HCT116 (cell line): ENCODE results near the gene TPD52L1. TPM values are rescaled to one million over a fixed set of nuclear protein-coding genes. Genes with fewer than 3 reads are reported as not detected.

Source experiments
- ATAC-seq: fragments of 200-7000 bp; cut with Tn5 transposase; 2 replicates; pipeline ENCODE4 v1.9.1; 2020; ENCODE audit warnings: mild to moderate bottlenecking, moderate library complexity
- BruUV-seq: library from RNA; stranded (reverse); fragments of 400-500 nt; replicated peaks from 2 replicates; lab custom pipeline; 2021; lab: Mats Ljungman, UMichigan
- CTCF ChIA-PET: fragments of 300-600 bp; sonication (Branson Sonifier 250); formaldehyde crosslinking; loops from one replicate; lab custom pipeline; 2021; ENCODE audit warnings: antibody characterized with exemption; lab: Charles Lee
- POLR2A ChIA-PET: fragments of 300-600, 350-600 bp; sonication (Branson Sonifier 250); formaldehyde crosslinking; loops from one replicate; lab custom pipeline; 2021; ENCODE audit warnings: antibody characterized with exemption; lab: Charles Lee
- RAD21 ChIA-PET, 2 experiments: fragments of 300-600 bp; sonication (Branson Sonifier 250); formaldehyde crosslinking; loops; one replicate each; lab custom pipeline; 2023; ENCODE audit warnings: low total read pairs in 2 of 2; ENCODE audit not compliant: uncharacterized antibody in 2 of 2, unreplicated experiment in 2 of 2, low non-redundant PET in 1 of 2; lab: Charles Lee
- DNase-seq: peaks from one replicate; pipeline ENCODE4 v3.0.0-alpha.2; 2010; ENCODE audit warnings: low read depth, low spot score
- H2AFZ ChIP-seq: fragments of 200-600 bp; shearing (Covaris generic), sonication (generic); 2 replicates; pipeline ENCODE4 v1.6.1; 2017; ENCODE audit warnings: low read depth, mixed run types, mixed read lengths, antibody characterized with exemption, low read length; ENCODE audit not compliant: poor library complexity, severe bottlenecking
- H3K27ac ChIP-seq: 2 replicates; pipeline ENCODE4 v1.5.1; 2012; ENCODE audit warnings: low read depth, low read length
- H3K27me3 ChIP-seq: fragments of 200-600 bp; sonication (generic); 2 replicates; pipeline ENCODE4 v1.6.1; 2016; ENCODE audit warnings: mixed run types, low read length, mixed read lengths; ENCODE audit not compliant: insufficient read depth
- H3K36me3 ChIP-seq, 2 experiments: fragments of 200-500 bp in 1 of 2; fragments of 200-600 bp in 1 of 2; sonication (Bioruptor generic) in 1 of 2; sonication (generic) in 1 of 2; 2 replicates each; pipeline versions ENCODE4 v1.5.1 to v1.6.1; 2014 to 2016; ENCODE audit warnings: low read length in 2 of 2, inconsistent platforms in 1 of 2, mixed read lengths in 1 of 2, mixed run types in 1 of 2; ENCODE audit not compliant: insufficient read depth in 2 of 2, control insufficient read depth in 1 of 2
- H3K4me1 ChIP-seq, 2 experiments: fragments of 200-600 bp in 1 of 2; sonication (generic) in 1 of 2; 2 replicates each; pipeline versions ENCODE4 v1.5.1 to v1.6.1; 2012 to 2017; ENCODE audit warnings: low read length in 2 of 2, inconsistent platforms in 1 of 2, mild to moderate bottlenecking in 1 of 2, mixed read lengths in 1 of 2, mixed run types in 1 of 2, moderate library complexity in 1 of 2; ENCODE audit not compliant: insufficient read depth in 2 of 2, control insufficient read depth in 1 of 2
- H3K4me2 ChIP-seq: fragments of 200-600 bp; sonication (generic); 2 replicates; pipeline ENCODE4 v1.6.1; 2017; ENCODE audit warnings: mixed run types, low read length, mixed read lengths
- H3K4me3 ChIP-seq, 2 experiments: fragments of 200-600 bp in 1 of 2; sonication (generic) in 1 of 2; replicated peaks in 1 of 2; 2 replicates each; pipeline ENCODE4 v1.5.1; 2011 to 2016; ENCODE audit warnings: low read length in 2 of 2, control low read depth in 1 of 2, low read depth in 1 of 2, mild to moderate bottlenecking in 1 of 2, mixed read lengths in 1 of 2, mixed run types in 1 of 2
- H3K79me2 ChIP-seq: fragments of 200-600 bp; sonication (generic); 2 replicates; pipeline ENCODE4 v1.6.1; 2017; ENCODE audit warnings: mild to moderate bottlenecking, mixed run types, low read length, moderate library complexity, mixed read lengths; ENCODE audit not compliant: insufficient read depth
- H3K9ac ChIP-seq: fragments of 200-600 bp; sonication (generic); 2 replicates; pipeline ENCODE4 v1.6.1; 2016; ENCODE audit warnings: low read length, mixed read lengths
- H3K9me2 ChIP-seq: fragments of 200-600 bp; sonication (generic), shearing (Covaris generic); 2 replicates; pipeline ENCODE4 v1.6.1; 2017; ENCODE audit warnings: mixed run types, mild to moderate bottlenecking, moderate library complexity; ENCODE audit not compliant: insufficient read depth
- H3K9me3 ChIP-seq, 2 experiments: fragments of 200-500 bp in 1 of 2; fragments of 200-600 bp in 1 of 2; sonication (Bioruptor generic) in 1 of 2; sonication (generic) in 1 of 2; 2 replicates each; pipeline ENCODE4 v1.6.1; 2014 to 2017; ENCODE audit warnings: low read length in 2 of 2, mixed read lengths in 2 of 2, inconsistent platforms in 1 of 2, low read depth in 1 of 2, mild to moderate bottlenecking in 1 of 2, mixed run types in 1 of 2, moderate library complexity in 1 of 2; ENCODE audit not compliant: control insufficient read depth in 1 of 2, insufficient read depth in 1 of 2
- H4K20me1 ChIP-seq: fragments of 200-600 bp; sonication (generic), shearing (Covaris generic); 2 replicates; pipeline ENCODE4 v1.6.1; 2017; ENCODE audit warnings: mixed run types, mild to moderate bottlenecking, moderate library complexity; ENCODE audit not compliant: insufficient read depth
- ATF3 ChIP-seq: IDR thresholded peaks from 2 replicates; pipeline ENCODE4 v1.6.1; 2012
- CBX3 ChIP-seq: IDR thresholded peaks from 2 replicates; pipeline ENCODE4 v1.6.1; 2012; ENCODE audit warnings: low read depth
- CEBPB ChIP-seq: IDR thresholded peaks from 2 replicates; pipeline ENCODE4 v1.6.1; 2012; ENCODE audit warnings: low read depth
- CTCF ChIP-seq, 3 experiments: fragments of 200-600 bp in 1 of 3; sonication (generic) in 1 of 3; IDR thresholded peaks in 2 of 3; conservative IDR thresholded peaks in 1 of 3; 2 replicates each; pipeline ENCODE4 v1.5.1; 2012 to 2017; ENCODE audit warnings: low read depth in 2 of 3, low read length in 2 of 3, antibody characterized with exemption in 1 of 3, borderline replicate concordance in 1 of 3, control low read depth in 1 of 3, mild to moderate bottlenecking in 1 of 3, mixed read lengths in 1 of 3, mixed run types in 1 of 3, moderate library complexity in 1 of 3; ENCODE audit not compliant: insufficient read depth in 1 of 3
- EGR1 ChIP-seq: IDR thresholded peaks from 2 replicates; pipeline ENCODE4 v1.6.1; 2012; ENCODE audit warnings: low read depth
- EZH2 ChIP-seq: fragments of 200-600 bp; sonication (generic); IDR thresholded peaks from 2 replicates; pipeline ENCODE4 v1.6.1; 2017; ENCODE audit warnings: antibody characterized with exemption, mixed run types
- EZH2phosphoT487 ChIP-seq: fragments of 200-600 bp; IDR thresholded peaks from 2 replicates; pipeline ENCODE4 v1.6.1; 2018; ENCODE audit warnings: antibody characterized with exemption, borderline replicate concordance
- FOSL1 ChIP-seq: IDR thresholded peaks from 2 replicates; pipeline ENCODE4 v1.6.1; 2012; ENCODE audit warnings: low read depth
- JUND ChIP-seq: IDR thresholded peaks from 2 replicates; pipeline ENCODE4 v1.6.1; 2012
- MAX ChIP-seq: IDR thresholded peaks from 2 replicates; pipeline ENCODE4 v1.6.1; 2012
- RAD21 ChIP-seq: IDR thresholded peaks from 2 replicates; pipeline ENCODE4 v1.6.1; 2012; ENCODE audit warnings: low read depth, mild to moderate bottlenecking
- REST ChIP-seq: IDR thresholded peaks from 2 replicates; pipeline ENCODE4 v1.6.1; 2012; ENCODE audit warnings: low read depth
- SIN3A ChIP-seq: IDR thresholded peaks from 2 replicates; pipeline ENCODE4 v1.6.1; 2012; ENCODE audit warnings: low read depth
- SP1 ChIP-seq: IDR thresholded peaks from 2 replicates; pipeline ENCODE4 v1.6.1; 2012; ENCODE audit warnings: low read depth
- SRF ChIP-seq: IDR thresholded peaks from 2 replicates; pipeline ENCODE4 v1.6.1; 2012; ENCODE audit warnings: low read depth
- TCF7L2 ChIP-seq: IDR thresholded peaks from 2 replicates; pipeline ENCODE4 v1.7.0; 2011; ENCODE audit warnings: borderline replicate concordance, inconsistent platforms; ENCODE audit not compliant: insufficient read depth, insufficient read length; ENCODE audit errors: extremely low read depth
- YY1 ChIP-seq: IDR thresholded peaks from 2 replicates; pipeline ENCODE4 v1.6.1; 2011; ENCODE audit warnings: low read length, low read depth, moderate library complexity, mild to moderate bottlenecking; ENCODE audit not compliant: insufficient replicate concordance; ENCODE audit errors: extremely low read depth
- ZFX ChIP-seq: fragments of 450-650 bp; IDR thresholded peaks from 2 replicates; pipeline ENCODE4 v1.6.1; 2017
- ZNF274 ChIP-seq: fragments of 200-500 bp; sonication (Bioruptor generic); IDR thresholded peaks from 2 replicates; pipeline ENCODE4 v1.6.1; 2014; ENCODE audit warnings: mild to moderate bottlenecking, low read depth, low read length, inconsistent platforms
- intact Hi-C: fragments of 100-400 bp; cut with micrococcal nuclease; formaldehyde crosslinking; loops from 2 replicates; pipeline ENCODE4 v1.10.0; 2022
- total RNA-seq: library from RNA; stranded (reverse); gene quantifications from one replicate; pipeline ENCODE4 v1.2.1, GENCODE V29; 2021; ENCODE audit not compliant: unreplicated experiment

The TPD52L1 gene
- total RNA-seq, 1 experiment from 2014 or later, result 64.1 TPM

- peak overlapping the region; percentile 20; the same call in 1 of the 2 replicates for H3K4me2 ChIP-seq
- no TSS peak for BruUV-seq
- H3K27ac ChIP-seq, result no peak overlapping the region
- peaks cover 10 to 14% of the 10 kb centered on the region in 2 experiments; a peak in 2 of 4 replicates for H3K4me1 ChIP-seq
- no peaks in the 10 kb centered on the region; the same call in 1 of the 2 replicates for H3K79me2 ChIP-seq
- H4K20me1 ChIP-seq, result no peaks in the 10 kb centered on the region
- no peaks in the 10 kb centered on the region for H3K9me3 ChIP-seq
- no peaks in the 10 kb centered on the region for H3K36me3 ChIP-seq
- ChIA-PET RAD21 (no interaction called here), CTCF (no interaction called here), POLR2A (no interaction called here)
- ATAC-seq (peak; percentile 83), DNase-seq (no peak)
- no peak overlapping the region for H3K9ac ChIP-seq
- intact Hi-C loops, result no loop called here
- TF ChIP-seq FOSL1, result no peak
- TF ChIP-seq EZH2phosphoT487, result no peak
- TF ChIP-seq ATF3, result no peak
- no peak for TF ChIP-seq MAX
- TF ChIP-seq EGR1, result no peak
- TF ChIP-seq EZH2, result no peak
- TF ChIP-seq ZFX, result no peak
- no peak for TF ChIP-seq CTCF (IDR thresholded peaks at IDR 0.05 in 2 of 3, conservative IDR thresholded peaks at IDR 0.05 in 1 of 3; ENCODE audit: borderline replicate concordance in 1 of 3, insufficient read depth in 1 of 3, low read depth in 2 of 3, low read length in 2 of 3)
- TF ChIP-seq CEBPB, result no peak
- no peak for TF ChIP-seq YY1
- no peak for TF ChIP-seq TCF7L2
- TF ChIP-seq CBX3, result no peak
- TF ChIP-seq ZNF274, result no peak
- TF ChIP-seq SIN3A, result no peak
- no peak for TF ChIP-seq RAD21
- no peak for TF ChIP-seq REST
- no peak for TF ChIP-seq SP1
- TF ChIP-seq JUND, result no peak
- TF ChIP-seq SRF, result no peak
- H3K4me3 ChIP-seq, result no peak overlapping the region
- H3K9me2 ChIP-seq, result no peaks in the 10 kb centered on the region
- no peaks in the 10 kb centered on the region for H3K27me3 ChIP-seq
- no peak overlapping the region for H2AFZ ChIP-seq
Measured at GRCh38 chr6:125245523-125246264, 92.1 kb downstream of the TPD52L1 start.
